NOMO-1 (cell line): ENCODE data around the gene KIF26A.
A peak's percentile ranks its signal among the peaks of the same experiment; 100 is the strongest.
"Not testable (repeated sequence)": the region's sequence is repeated elsewhere in the genome, so short reads cannot be mapped to it uniquely, and the experiment has no call there.

Experiments used
- DNase-seq, 2 experiments: peaks; one replicate each; lab custom pipeline; 2025; ENCODE audit not compliant: unreplicated experiment in 2 of 2; lab: John Stamatoyannopoulos, UW

Gene KIF26A

GRCh38 chr14:104142946-104143470 is 4.6 kb downstream of the KIF26A start:
- no peak for DNase-seq

GRCh38 chr14:104143521-104144452 is 5.4 kb downstream of the KIF26A start:
- DNase-seq = no peak

- no peak for DNase-seq
Measured at GRCh38 chr14:104144453-104144790, 6.0 kb downstream of the KIF26A start.

- no peak for DNase-seq
Measured at GRCh38 chr14:104144911-104145825, 6.8 kb downstream of the KIF26A start.

- no peak for DNase-seq
Measured at GRCh38 chr14:104145826-104146601, 7.6 kb downstream of the KIF26A start.

GRCh38 chr14:104146651-104147345 is 8.4 kb downstream of the KIF26A start:
- DNase-seq = no peak

GRCh38 chr14:104147346-104148125 is 9.1 kb downstream of the KIF26A start:
- DNase-seq = no peak

GRCh38 chr14:104148433-104149277 is 10.3 kb downstream of the KIF26A start:
- DNase-seq = no peak

GRCh38 chr14:104149278-104149595 is 10.8 kb downstream of the KIF26A start:
- no peak for DNase-seq

- peak in 1 of 2 experiments; percentile 11 for DNase-seq
Measured at GRCh38 chr14:104149617-104150135, 11.3 kb downstream of the KIF26A start.

GRCh38 chr14:104150136-104151025 is 12.0 kb downstream of the KIF26A start:
- DNase-seq = no peak

GRCh38 chr14:104151026-104151381 is 12.6 kb downstream of the KIF26A start:
- DNase-seq = no peak

GRCh38 chr14:104151566-104152245 is 13.3 kb downstream of the KIF26A start:
- DNase-seq = no peak

- DNase-seq = no peak
Measured at GRCh38 chr14:104152246-104152575, 13.8 kb downstream of the KIF26A start.

- no peak for DNase-seq
Measured at GRCh38 chr14:104152686-104153393, 14.5 kb downstream of the KIF26A start.

- not testable (repeated sequence) for DNase-seq
Measured at GRCh38 chr14:104153394-104153755, 15.0 kb downstream of the KIF26A start.
